ENCODE measurements around the gene ANKAR. TPM values are rescaled to one million over a fixed set of nuclear protein-coding genes. Genes with fewer than 3 reads are reported as not detected.
A peak's percentile ranks its signal among the peaks of the same experiment; 100 is the strongest.
"Not testable (repeated sequence)": the region's sequence is repeated elsewhere in the genome, so short reads cannot be mapped to it uniquely, and the experiment has no call there.

The ANKAR gene
- total RNA-seq, result 9.3 TPM

DNA sequence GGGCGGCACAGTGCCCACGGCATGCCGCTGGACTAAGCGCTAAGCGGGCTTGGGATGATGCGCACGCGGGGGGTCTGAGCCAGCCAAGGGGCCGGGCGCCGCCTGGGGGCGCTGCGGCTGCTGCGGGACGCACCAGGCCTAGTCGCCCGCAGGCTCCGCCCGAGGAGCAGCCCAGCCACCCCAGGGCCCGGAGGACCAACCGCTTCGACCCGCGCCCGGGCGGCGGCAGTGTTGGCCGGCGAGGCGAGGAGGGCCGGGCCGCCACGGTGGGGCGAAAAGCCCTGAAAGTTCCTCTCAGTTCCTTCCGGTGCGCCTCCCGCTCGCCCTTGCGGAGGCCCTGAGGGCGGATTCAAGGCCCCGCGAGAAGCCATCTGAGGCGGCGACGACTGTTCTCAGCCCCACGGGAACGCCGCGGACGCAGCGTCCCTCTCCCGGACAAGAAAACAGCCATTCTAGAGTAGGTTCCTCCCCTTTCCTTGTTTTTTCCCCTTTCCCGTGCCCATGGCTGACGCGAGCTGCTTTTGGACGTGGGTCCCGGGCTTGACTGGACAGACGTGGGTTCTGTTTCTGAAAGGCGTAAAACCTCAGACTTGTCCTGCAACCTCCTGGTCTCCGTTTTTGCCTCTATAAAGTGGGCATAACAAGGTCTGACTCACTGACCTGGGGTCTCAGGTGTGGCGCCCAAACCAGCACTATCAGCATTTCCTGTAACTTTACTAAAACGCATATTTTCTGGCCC is at the start of gene ANKAR:
Gene ANKAR (plus strand): TSS at position 297 of the 739 bp plus-strand sequence. CDS start 1,821 bp downstream, outside the sequence.
- peak; percentile 89 for DNase-seq (ENCODE audit: low spot score)

DNA sequence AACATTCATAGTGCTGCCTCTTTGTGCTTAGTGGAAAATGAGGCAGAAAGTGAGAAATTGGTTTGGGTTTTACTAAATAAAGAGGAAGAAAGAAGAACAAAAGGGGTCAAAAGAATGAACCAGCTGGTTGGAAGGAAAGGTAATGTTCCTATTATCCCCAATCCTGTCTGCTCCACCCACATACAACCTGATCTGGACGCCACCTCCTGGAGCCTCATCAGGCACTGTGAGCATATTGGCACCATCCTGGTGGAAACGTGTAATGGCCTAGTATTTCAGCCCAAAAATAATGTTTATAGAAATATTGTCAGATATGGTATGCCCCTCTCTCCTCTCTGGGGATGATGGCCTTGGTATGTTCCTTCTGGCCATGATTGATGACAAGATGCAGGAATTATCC is 48.8 kb upstream of the ANKAR start:
- DNase-seq (ENCODE audit: low spot score), result no peak

DNA sequence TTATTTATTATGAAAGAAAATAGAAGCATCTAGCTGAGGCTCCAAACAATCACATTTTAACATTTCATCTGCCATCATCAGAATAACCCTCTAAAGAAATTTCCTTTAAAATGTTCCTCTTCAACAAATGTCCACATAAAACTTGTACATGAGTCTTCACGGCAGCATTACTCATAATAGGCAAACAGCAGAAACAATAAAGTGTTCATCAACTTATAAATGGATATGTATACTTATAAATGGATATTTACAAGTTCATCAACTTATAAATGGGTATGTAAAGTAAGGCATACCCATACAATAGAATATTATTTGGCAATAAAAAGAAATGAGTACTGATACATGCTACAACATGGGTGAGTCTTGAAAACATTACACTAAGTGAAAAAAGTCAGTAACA is 46.7 kb upstream of the ANKAR start:
- DNase-seq (ENCODE audit: low spot score), result no peak

DNA sequence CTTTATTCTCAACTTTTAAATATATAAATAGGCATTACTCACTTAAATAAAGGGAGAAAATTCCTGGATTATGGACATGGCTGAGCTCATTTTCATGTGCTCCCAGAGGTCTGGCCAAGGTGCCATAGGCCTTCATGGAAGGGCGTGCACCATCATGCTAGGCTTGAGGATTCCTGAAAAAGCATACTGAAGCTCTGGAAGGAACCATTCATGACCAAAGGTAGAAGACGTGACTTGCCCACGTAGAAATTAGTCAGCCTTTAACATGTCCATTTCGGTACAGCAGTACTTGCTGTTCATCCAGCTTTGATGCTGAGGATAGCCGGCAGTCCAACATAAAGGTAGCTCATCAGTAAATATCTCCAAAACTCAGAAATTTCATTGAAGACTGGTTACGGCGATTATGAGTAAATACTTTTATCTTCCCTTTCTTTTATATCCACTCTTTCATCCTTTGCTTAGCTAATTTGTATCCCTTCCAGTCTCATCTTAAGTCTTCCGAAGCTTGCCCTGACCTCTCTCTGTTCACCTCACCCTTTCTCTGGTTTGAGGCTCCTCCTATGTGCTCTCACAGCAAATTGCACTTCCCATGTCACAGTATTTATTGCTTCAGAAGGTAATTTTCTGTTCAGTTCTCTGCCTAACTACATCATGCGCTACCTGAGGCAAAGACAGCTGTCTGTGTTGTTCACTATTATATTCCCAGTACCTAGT is 45.5 kb upstream of the ANKAR start:
- no peak for DNase-seq (ENCODE audit: low spot score)

GRCh38 chr2:189629531-189630453 is 44.7 kb upstream of the ANKAR start:
- no peak for DNase-seq (ENCODE audit: low spot score)

- no peak for DNase-seq (ENCODE audit: low spot score)
Observed at GRCh38 chr2:189631849-189632248, 42.6 kb upstream of the ANKAR start.

DNA sequence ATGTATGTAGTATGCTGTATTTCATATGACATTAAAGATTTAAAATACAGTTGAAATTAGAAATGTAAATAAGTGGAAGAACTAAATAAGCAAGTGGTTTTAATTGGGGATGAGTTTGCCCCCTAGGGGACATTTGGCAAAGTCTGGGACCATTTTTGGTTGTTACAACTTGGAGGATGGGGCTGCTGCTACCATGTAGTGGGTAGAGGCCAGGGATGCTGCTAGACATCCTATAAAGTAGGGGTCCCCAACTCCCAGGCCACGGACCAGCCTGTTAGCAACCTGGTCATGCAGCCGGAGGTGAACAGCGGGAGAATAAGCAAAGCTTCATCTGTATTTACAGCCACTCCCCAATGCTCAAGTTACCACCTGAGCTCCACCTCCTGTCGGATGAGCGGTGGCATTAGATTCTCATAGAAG is 41.1 kb upstream of the ANKAR start:
- no peak for DNase-seq (ENCODE audit: low spot score)

GRCh38 chr2:189635353-189635752 is 39.1 kb upstream of the ANKAR start:
- DNase-seq (ENCODE audit: low spot score), result no peak

- no peak for DNase-seq (ENCODE audit: low spot score)
Observed at GRCh38 chr2:189638301-189639006, 36.0 kb upstream of the ANKAR start.

DNA sequence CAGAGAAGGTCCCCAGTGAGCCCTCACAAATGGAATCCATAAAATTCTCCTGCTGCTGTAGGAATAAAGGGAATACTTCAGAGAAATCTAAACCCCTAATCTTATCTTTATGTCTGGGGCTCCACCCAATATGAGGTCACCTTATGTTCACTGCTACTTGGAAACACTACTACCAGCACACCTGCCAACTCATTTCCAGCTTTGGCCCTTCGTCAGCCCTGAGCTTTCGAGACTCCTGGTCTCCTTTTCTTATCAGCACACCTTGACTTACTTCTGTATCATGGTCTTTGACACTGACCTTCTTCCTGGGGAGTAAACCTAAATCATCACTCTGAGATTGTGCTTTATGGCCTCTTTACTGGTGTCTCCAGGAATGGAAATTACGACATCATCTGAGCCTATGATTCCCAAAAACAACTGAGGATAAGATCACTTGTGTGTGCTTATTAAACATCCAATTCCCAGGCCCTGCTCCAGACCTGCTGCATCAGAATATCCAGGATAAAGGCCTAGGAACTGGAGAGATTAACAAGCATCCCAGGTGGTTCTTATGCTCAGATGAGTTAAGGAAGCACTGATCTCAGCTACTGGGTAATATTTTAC is 35.4 kb upstream of the ANKAR start:
- DNase-seq (ENCODE audit: low spot score), result no peak

DNA sequence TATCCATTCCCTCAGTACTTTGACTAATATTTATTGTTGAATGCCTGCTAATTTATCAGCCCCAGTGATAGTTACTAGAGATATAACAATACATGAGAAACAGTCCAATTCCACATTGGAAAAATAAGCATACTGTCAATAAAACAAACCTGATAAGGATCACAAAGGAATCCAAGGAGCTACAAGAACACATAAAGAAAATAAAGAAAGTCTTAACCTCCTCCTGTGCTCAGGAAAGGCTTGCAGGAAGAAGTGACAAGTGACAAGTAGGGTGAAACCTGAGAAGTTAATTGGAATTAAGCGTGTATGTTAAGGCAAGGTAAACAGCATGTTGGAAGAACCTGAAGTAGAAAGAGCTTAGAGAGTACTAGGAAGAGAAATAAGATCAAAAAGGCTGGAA is 33.5 kb upstream of the ANKAR start:
- no peak for DNase-seq (ENCODE audit: low spot score)

DNA sequence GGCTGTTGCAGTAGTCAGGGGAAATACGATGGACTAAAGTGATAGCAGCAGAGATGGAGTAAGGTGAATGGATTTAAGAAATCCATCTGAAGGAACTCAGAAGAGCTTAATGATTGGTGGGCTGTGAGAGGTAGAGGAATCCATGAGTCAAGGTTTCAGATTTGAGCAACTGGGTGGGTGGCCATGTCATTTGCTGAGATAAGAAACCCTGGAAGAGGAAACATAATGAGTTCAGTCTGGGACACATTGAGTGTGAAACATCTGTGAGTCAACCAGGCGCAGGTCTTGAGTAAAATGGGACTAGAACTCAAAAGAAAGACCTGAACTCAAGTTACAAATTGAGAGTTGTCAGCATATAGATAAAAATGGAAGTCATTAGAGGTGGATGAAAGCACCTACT is 32.9 kb upstream of the ANKAR start:
- DNase-seq (ENCODE audit: low spot score), result no peak

DNA sequence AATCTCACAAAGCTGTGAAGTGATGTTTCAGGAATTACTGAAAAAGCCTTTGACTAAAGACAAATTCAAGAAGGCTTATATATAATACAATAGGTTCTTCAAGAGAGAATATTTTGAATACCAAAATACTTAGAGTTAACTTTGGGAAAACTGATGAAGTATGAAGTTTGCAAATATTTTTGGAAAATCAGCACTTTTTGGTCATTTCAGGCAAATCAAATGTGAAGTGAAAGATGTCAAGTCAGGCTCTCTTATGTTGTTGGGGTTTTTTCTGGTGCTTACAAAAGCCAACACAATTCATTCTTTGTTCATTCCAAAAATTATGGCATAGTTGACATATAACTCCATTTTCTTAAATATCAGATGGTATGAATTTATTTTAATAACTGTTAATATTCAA is 27.9 kb upstream of the ANKAR start:
- DNase-seq (ENCODE audit: low spot score), result no peak

DNA sequence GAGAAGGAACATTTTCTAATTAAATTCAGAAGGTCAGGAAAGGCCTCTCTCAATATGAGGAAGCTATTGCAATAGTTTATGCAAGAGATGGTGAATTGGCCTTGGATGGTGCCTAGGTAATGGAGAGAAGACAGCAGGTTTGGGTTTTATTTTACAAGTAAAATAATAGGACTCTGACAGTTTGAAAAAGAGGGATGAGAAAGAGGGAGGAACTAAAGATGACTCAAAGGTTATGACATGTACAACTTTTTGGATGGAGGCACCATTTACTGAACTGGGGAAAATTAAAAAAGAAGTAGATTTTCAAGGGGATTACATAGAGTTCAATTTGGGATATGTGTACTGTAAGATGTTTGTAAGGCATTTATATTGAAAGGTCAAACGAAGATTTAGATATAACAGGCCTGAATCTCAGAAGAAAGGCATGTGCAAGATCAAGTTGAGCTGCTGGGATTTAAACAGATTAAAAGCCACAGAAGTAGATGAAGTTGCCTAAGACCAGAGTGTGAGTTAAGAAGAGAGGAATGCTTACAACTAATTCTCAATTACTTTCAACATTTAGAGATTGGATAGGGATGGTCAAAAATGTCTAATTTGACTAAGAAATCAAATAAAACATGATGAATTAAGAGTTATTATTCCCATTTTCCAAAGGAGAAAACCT is 25.5 kb upstream of the ANKAR start:
- no peak for DNase-seq (ENCODE audit: low spot score)

GRCh38 chr2:189651284-189651683 is 23.2 kb upstream of the ANKAR start:
- no peak for DNase-seq (ENCODE audit: low spot score)

GRCh38 chr2:189653464-189653863 is 21.0 kb upstream of the ANKAR start:
- not testable (repeated sequence) for DNase-seq (ENCODE audit: low spot score)

DNA sequence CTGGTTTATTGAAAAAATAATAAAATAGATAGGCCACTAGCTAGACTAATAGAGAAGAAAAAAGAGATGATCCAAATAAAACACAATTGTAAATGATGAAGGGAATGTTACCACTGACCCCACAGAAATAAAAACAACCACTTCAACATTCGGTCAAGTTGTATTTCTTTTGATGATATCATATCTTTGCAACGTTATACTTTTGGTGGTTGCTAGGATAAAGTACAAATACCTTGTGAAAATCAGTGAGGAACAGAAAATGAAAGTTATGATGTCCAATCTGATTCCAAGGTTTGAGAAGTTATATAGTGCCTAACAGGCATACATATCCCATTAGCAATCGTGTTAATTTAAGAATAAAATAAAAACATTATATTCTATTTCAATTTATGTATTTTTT is 19.8 kb upstream of the ANKAR start:
- no peak for DNase-seq (ENCODE audit: low spot score)

GRCh38 chr2:189657867-189658266 is 16.6 kb upstream of the ANKAR start:
- DNase-seq (ENCODE audit: low spot score), result peak; percentile 28

DNA sequence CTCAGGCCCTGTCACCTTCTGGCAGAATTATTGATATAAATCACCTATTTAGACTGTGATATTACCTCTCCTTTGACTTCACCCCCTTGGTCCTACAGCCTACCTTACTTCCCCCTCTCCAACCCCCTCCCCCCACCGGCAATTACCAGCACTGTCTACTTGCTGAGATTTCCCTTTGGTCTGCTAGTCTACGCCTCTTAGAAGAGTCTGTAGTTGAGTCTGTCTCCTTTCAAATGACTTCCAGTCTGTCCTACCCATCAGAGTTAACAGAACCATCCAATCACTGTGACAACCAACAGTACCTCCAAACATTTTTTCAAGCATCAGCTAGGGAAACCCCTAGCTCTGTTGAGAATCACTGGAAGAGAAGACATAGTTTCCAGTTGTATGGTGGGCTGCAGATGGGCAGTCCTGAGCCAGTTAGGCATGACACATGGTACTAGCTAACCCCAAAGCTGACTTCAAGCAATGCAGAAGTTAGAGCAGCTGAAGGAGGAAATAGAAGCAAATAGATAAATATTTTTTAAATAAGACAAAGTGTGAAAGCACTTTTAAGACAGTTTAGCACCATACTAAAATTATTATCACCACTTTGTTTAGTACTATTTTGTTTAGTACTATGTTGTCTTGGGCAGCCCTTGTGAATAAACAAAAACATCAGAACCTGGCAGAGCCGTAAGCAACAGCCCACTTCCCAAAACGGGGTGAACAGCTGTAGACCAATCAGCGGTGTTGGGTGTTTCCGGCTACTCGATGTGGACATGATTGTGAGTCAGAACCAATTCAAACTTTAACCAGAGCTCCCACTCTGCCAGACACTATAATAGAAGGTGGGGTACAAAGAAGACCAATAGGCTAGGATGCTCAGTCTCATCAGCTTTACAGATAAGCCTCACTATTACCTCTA is 15.9 kb upstream of the ANKAR start:
- no peak for DNase-seq (ENCODE audit: low spot score)

- DNase-seq (ENCODE audit: low spot score), result no peak
Observed at GRCh38 chr2:189659734-189660133, 14.7 kb upstream of the ANKAR start.

All from mucosa of gallbladder (tissue), 1 donor.